IMR-90 (cell line): ENCODE data around the gene SCFD2. TPM values are rescaled to one million over a fixed set of nuclear protein-coding genes. Genes with fewer than 3 reads are reported as not detected.

ENCODE experiments used
- ATAC-seq: fragments of 200-7000 bp; cut with Tn5 transposase; 2 replicates; pipeline ENCODE4 v1.9.1; 2020; ENCODE audit warnings: low read depth, mild to moderate bottlenecking, moderate library complexity
- BruUV-seq: library from RNA; stranded (reverse); fragments of 400-500 nt; replicated peaks from 2 replicates; lab custom pipeline; 2021; lab: Mats Ljungman, UMichigan
- CTCF ChIA-PET: fragments of 300-600 bp; formaldehyde crosslinking; extraction: SDS; loops from one replicate; lab custom pipeline; 2021; ENCODE audit warnings: antibody characterized with exemption; lab: Yijun Ruan, JAX
- POLR2A ChIA-PET: fragments of 300-600 bp; sonication (Branson Sonifier 250); formaldehyde crosslinking; loops from one replicate; lab custom pipeline; 2022; ENCODE audit warnings: antibody characterized with exemption; ENCODE audit not compliant: unreplicated experiment; lab: Charles Lee
- DNase-seq: peaks from one replicate; pipeline ENCODE4 v3.0.0; 2013
- H2AFZ ChIP-seq: replicated peaks from 2 replicates; pipeline ENCODE3; 2013; ENCODE audit warnings: low read length, mild to moderate bottlenecking; ENCODE audit not compliant: poor library complexity
- H2AK5ac ChIP-seq: 2 replicates; pipeline ENCODE4 v1.6.1; 2013; ENCODE audit warnings: low read depth, low read length, inconsistent platforms
- H2AK9ac ChIP-seq: replicated peaks from 2 replicates; pipeline ENCODE3; 2013; ENCODE audit warnings: mild to moderate bottlenecking, low read depth, low read length, moderate library complexity; ENCODE audit not compliant: poor library complexity
- H2BK120ac ChIP-seq: 2 replicates; pipeline ENCODE4 v1.6.1; 2013; ENCODE audit warnings: low read depth, low read length, inconsistent platforms
- H2BK15ac ChIP-seq: 3 replicates; pipeline ENCODE4 v1.6.1; 2013; ENCODE audit warnings: low read depth, low read length, inconsistent platforms
- H2BK20ac ChIP-seq: 2 replicates; pipeline ENCODE4 v1.6.1; 2013; ENCODE audit warnings: low read depth, mild to moderate bottlenecking, inconsistent platforms, low read length, moderate library complexity
- H2BK5ac ChIP-seq: 2 replicates; pipeline ENCODE4 v1.6.1; 2013; ENCODE audit warnings: mild to moderate bottlenecking, low read depth, low read length, inconsistent platforms; ENCODE audit not compliant: poor library complexity, severe bottlenecking
- H3K14ac ChIP-seq: replicated peaks from 2 replicates; pipeline ENCODE4 v1.6.1; 2013; ENCODE audit warnings: low read depth, low read length, inconsistent platforms
- H3K18ac ChIP-seq: 2 replicates; pipeline ENCODE4 v1.6.1; 2013; ENCODE audit warnings: low read depth, low read length, control low read depth
- H3K23ac ChIP-seq: 2 replicates; pipeline ENCODE4 v1.6.1; 2013; ENCODE audit warnings: low read depth, low read length, inconsistent platforms
- H3K27ac ChIP-seq: 2 replicates; pipeline ENCODE4 v1.5.1; 2013; ENCODE audit warnings: mild to moderate bottlenecking, control low read depth, low read length; ENCODE audit not compliant: insufficient read depth
- H3K27me3 ChIP-seq: 2 replicates; pipeline ENCODE4 v1.6.1; 2013; ENCODE audit warnings: low read length; ENCODE audit not compliant: control insufficient read depth, insufficient read depth
- H3K36me3 ChIP-seq: 2 replicates; pipeline ENCODE4 v1.6.1; 2013; ENCODE audit warnings: low read length, mixed read lengths; ENCODE audit not compliant: control insufficient read depth, insufficient read depth
- H3K4ac ChIP-seq: 2 replicates; pipeline ENCODE4 v1.6.1; 2013; ENCODE audit warnings: low read depth, low read length, inconsistent platforms
- H3K4me1 ChIP-seq: 2 replicates; pipeline ENCODE4 v1.6.1; 2013; ENCODE audit warnings: low read length, mixed read lengths; ENCODE audit not compliant: control insufficient read depth, insufficient read depth
- H3K4me2 ChIP-seq: 2 replicates; pipeline ENCODE4 v1.6.1; 2013; ENCODE audit warnings: low read depth, mild to moderate bottlenecking, control low read depth, low read length, moderate library complexity
- H3K4me3 ChIP-seq: 2 replicates; pipeline ENCODE4 v1.5.1; 2013; ENCODE audit warnings: low read depth, mild to moderate bottlenecking, control low read depth, low read length, moderate library complexity; ENCODE audit not compliant: insufficient read depth
- H3K56ac ChIP-seq: 2 replicates; pipeline ENCODE4 v1.6.1; 2013; ENCODE audit warnings: low read length, inconsistent platforms; ENCODE audit not compliant: insufficient read depth; ENCODE audit errors: extremely low read depth
- H3K79me1 ChIP-seq, 2 experiments: 2 replicates each; pipeline ENCODE4 v1.6.1; 2013; ENCODE audit warnings: low read length in 2 of 2, inconsistent platforms in 1 of 2, low read depth in 1 of 2
- H3K9ac ChIP-seq: 2 replicates; pipeline ENCODE4 v1.6.1; 2013; ENCODE audit warnings: low read depth, low read length, control low read depth
- H3K9me1 ChIP-seq: 2 replicates; pipeline ENCODE4 v1.6.1; 2013; ENCODE audit warnings: low read length, inconsistent platforms; ENCODE audit not compliant: insufficient read depth
- H3K9me3 ChIP-seq: 2 replicates; pipeline ENCODE4 v1.6.1; 2013; ENCODE audit warnings: low read length; ENCODE audit not compliant: control insufficient read depth, insufficient read depth
- H4K20me1 ChIP-seq: 2 replicates; pipeline ENCODE4 v1.6.1; 2013; ENCODE audit warnings: low read length, inconsistent platforms; ENCODE audit not compliant: insufficient read depth
- H4K5ac ChIP-seq: 2 replicates; pipeline ENCODE4 v1.6.1; 2013; ENCODE audit warnings: mild to moderate bottlenecking, low read depth, low read length, control low read depth
- H4K8ac ChIP-seq, 2 experiments: 2 replicates each; pipeline ENCODE4 v1.6.1; 2013; ENCODE audit warnings: low read depth in 2 of 2, low read length in 2 of 2, control low read depth in 1 of 2, inconsistent platforms in 1 of 2
- H4K91ac ChIP-seq: 2 replicates; pipeline ENCODE4 v1.6.1; 2013; ENCODE audit warnings: low read depth, low read length, inconsistent platforms; ENCODE audit not compliant: insufficient read depth
- CEBPB ChIP-seq: IDR thresholded peaks from 2 replicates; pipeline ENCODE4 v1.6.1; 2012; ENCODE audit warnings: low read depth, low read length, improper control_type of control experiment
- CHD1 ChIP-seq: IDR thresholded peaks from 2 replicates; pipeline ENCODE4 v1.6.1; 2012; ENCODE audit warnings: low read depth, low read length, improper control_type of control experiment
- MAFK ChIP-seq: IDR thresholded peaks from 2 replicates; pipeline ENCODE4 v1.6.1; 2012; ENCODE audit warnings: low read depth, low read length, improper control_type of control experiment
- MAZ ChIP-seq: IDR thresholded peaks from 2 replicates; pipeline ENCODE4 v1.6.1; 2012; ENCODE audit warnings: low read depth, mild to moderate bottlenecking, low read length, improper control_type of control experiment, moderate library complexity, borderline replicate concordance
- MXI1 ChIP-seq: IDR thresholded peaks from 2 replicates; pipeline ENCODE4 v1.6.1; 2012; ENCODE audit warnings: low read depth, mild to moderate bottlenecking, low read length, moderate library complexity, borderline replicate concordance
- RCOR1 ChIP-seq: IDR thresholded peaks from 2 replicates; pipeline ENCODE4 v1.6.1; 2012; ENCODE audit warnings: mild to moderate bottlenecking, low read length, improper control_type of control experiment; ENCODE audit not compliant: insufficient replicate concordance
- RFX5 ChIP-seq: IDR thresholded peaks from 2 replicates; pipeline ENCODE4 v1.8.0; 2012; ENCODE audit warnings: low read depth, mild to moderate bottlenecking, low read length, moderate library complexity
- SMC3 ChIP-seq: fragments of 150-350 bp; IDR thresholded peaks from 2 replicates; pipeline ENCODE4 v1.6.1; 2016; ENCODE audit warnings: low read depth, mild to moderate bottlenecking, antibody characterized with exemption, low read length, moderate library complexity
- USF2 ChIP-seq: fragments of 150-350 bp; IDR thresholded peaks from 2 replicates; pipeline ENCODE4 v1.6.1; 2017; ENCODE audit warnings: mild to moderate bottlenecking, antibody characterized with exemption, low read length, low read depth
- whole genome bisulfite sequencing, 2 experiments: methylation state at CpG; one replicate each; pipeline versions ENCODE4 v1.1.5 to v1.1.7; 2013; ENCODE audit warnings: missing lambda C conversion rate in 2 of 2; ENCODE audit not compliant: insufficient read length in 1 of 2; ENCODE audit errors: extremely low coverage in 2 of 2; 5-methylcytosine and 5-hydroxymethylcytosine counted together
- dilution Hi-C: fragments of 300-500 bp; cut with HindIII; formaldehyde crosslinking; loops from one replicate; pipeline ENCODE4 v1.14.3; 2018; ENCODE audit warnings: low sequenced_read_pairs; ENCODE audit not compliant: unreplicated experiment
- in situ Hi-C: fragments of 300-500 bp; cut with MboI; formaldehyde crosslinking; loops from 3 replicates; pipeline ENCODE4 v1.14.3; 2019; ENCODE audit warnings: low sequenced_read_pairs, inconsistent platforms, mixed read lengths
- intact Hi-C: fragments of 100-400 bp; cut with micrococcal nuclease; formaldehyde crosslinking; loops from 2 replicates; pipeline ENCODE4 v1.10.0; 2022
- polyA plus RNA-seq, 3 experiments: library from polyadenylated mRNA; depleted of rRNA; stranded (reverse); fragments of >200 nt; gene quantifications; 2 replicates each; pipeline ENCODE4 v1.2.3, GENCODE V29; 2012; ENCODE audit warnings: low replicate concordance in 1 of 3
- total RNA-seq: library from RNA; depleted of rRNA; stranded (reverse); fragments of >200 nt; gene quantifications from 2 replicates; pipeline ENCODE4 v1.2.3, GENCODE V29; 2012

Gene SCFD2
- total and polyA plus RNA-seq, 2 of the 4 experiments (the other 2 are of a cell fraction): 18.9 to 62.4 TPM

GRCh38 chr4:53023677-53024299 lies 342.1 kb downstream of the SCFD2 start:
- no peak overlapping the region for H2AK9ac ChIP-seq
- POLR2A ChIA-PET: no interaction called here
- H3K9ac ChIP-seq: no peak overlapping the region
- no peaks in the 10 kb centered on the region for H4K20me1 ChIP-seq
- no peak overlapping the region for H2BK120ac ChIP-seq
- no peak overlapping the region for H2BK20ac ChIP-seq
- intact Hi-C loops: no loop called here
- no peaks in the 10 kb centered on the region for H3K27me3 ChIP-seq
- ATAC-seq: no peak
- dilution Hi-C loops: no loop called here
- H3K23ac ChIP-seq: no peak overlapping the region
- no peak overlapping the region for H3K56ac ChIP-seq
- no peak overlapping the region for H4K8ac ChIP-seq
- CTCF ChIA-PET: interaction anchor here (0.5 kb wide), 1 partner anchor 96 kb away, joined by 3 read pairs; no protein-coding TSS in a partner anchor
- no peak for TF ChIP-seq CEBPB
- no peak for TF ChIP-seq MXI1
- no peak for TF ChIP-seq MAZ
- TF ChIP-seq SMC3: no peak
- TF ChIP-seq CHD1: no peak
- no peak for TF ChIP-seq USF2
- no peak for TF ChIP-seq RCOR1
- no peak for TF ChIP-seq MAFK
- TF ChIP-seq RFX5: no peak
- no peak overlapping the region for H2BK5ac ChIP-seq
- H3K9me1 ChIP-seq: no peaks in the 10 kb centered on the region
- no peaks in the 10 kb centered on the region for H3K36me3 ChIP-seq
- H3K79me1 ChIP-seq: peaks cover 3 to 8% of the 10 kb centered on the region in 2 experiments; a peak in 2 of 4 replicates
- no CpG with 5 or more reads among the region's 3 CpGs for WGBS, 2 experiments
- H2AFZ ChIP-seq: no peak overlapping the region
- no TSS peak for BruUV-seq
- no peak overlapping the region for H2BK15ac ChIP-seq
- H2AK5ac ChIP-seq: no peak overlapping the region
- no peak overlapping the region for H3K14ac ChIP-seq
- no peaks in the 10 kb centered on the region for H3K9me3 ChIP-seq
- peaks cover 17% of the 10 kb centered on the region for H3K4me1 ChIP-seq
- H4K91ac ChIP-seq: no peak overlapping the region
- H3K4me2 ChIP-seq: no peak overlapping the region
- no peak for DNase-seq
- H4K5ac ChIP-seq: no peak overlapping the region
- no peak overlapping the region for H3K4me3 ChIP-seq
- H3K18ac ChIP-seq: no peak overlapping the region
- in situ Hi-C loops: loop anchor here (10.0 to 25.0 kb wide), 3 partner anchors 171 to 1039 kb away; partner anchors contain the start of genes CHIC2 and FIP1L1
- H3K27ac ChIP-seq: no peak overlapping the region
- H3K4ac ChIP-seq: no peak overlapping the region
